K562 (cell line): ENCODE results near the gene NPIPB2.

Source experiments
- CTCF ChIP-seq, 3 experiments: IDR thresholded peaks in 2 of 3; conservative IDR thresholded peaks in 1 of 3; 2 replicates each; pipeline ENCODE4 v1.5.1; 2011 to 2012; ENCODE audit warnings: low read length in 3 of 3, mild to moderate bottlenecking in 3 of 3, control low read depth in 2 of 3, improper control_type of control experiment in 1 of 3, inconsistent platforms in 1 of 3, low read depth in 1 of 3, mixed read lengths in 1 of 3, moderate library complexity in 1 of 3; ENCODE audit not compliant: insufficient read depth in 2 of 3
- EP300 ChIP-seq: IDR thresholded peaks from 2 replicates; pipeline ENCODE4 v1.6.1; 2012; ENCODE audit warnings: low read length, improper control_type of control experiment
- ESRRA ChIP-seq: fragments of 450-650 bp; IDR thresholded peaks from 2 replicates; pipeline ENCODE4 v1.6.1; 2014; ENCODE audit warnings: low read depth, mild to moderate bottlenecking, moderate library complexity, borderline replicate concordance
- JUN ChIP-seq, 2 experiments: sonication (generic) in 1 of 2; formaldehyde crosslinking in 1 of 2; IDR thresholded peaks; 2 replicates each; pipeline versions ENCODE4 v1.6.1 to v1.8.0; 2012 to 2022; ENCODE audit warnings: borderline replicate concordance in 2 of 2, mild to moderate bottlenecking in 2 of 2, improper control_type of control experiment in 1 of 2, low read depth in 1 of 2, low read length in 1 of 2, missing genetic modification reagents in 1 of 2
- NCOA1 ChIP-seq: fragments of 450-650 bp; IDR thresholded peaks from 2 replicates; pipeline ENCODE4 v1.6.1; 2016; ENCODE audit warnings: low read depth
- PHF8 ChIP-seq: fragments of 200-600 bp; sonication (generic); IDR thresholded peaks from 2 replicates; pipeline ENCODE4 v1.6.1; 2012; ENCODE audit warnings: mixed run types, mild to moderate bottlenecking, inconsistent platforms, low read length, moderate library complexity, borderline replicate concordance
- USF2 ChIP-seq: sonication (generic); formaldehyde crosslinking; IDR thresholded peaks from 2 replicates; pipeline ENCODE4 v1.5.0; 2020; ENCODE audit warnings: missing genetic modification reagents

- TF ChIP-seq CTCF (IDR thresholded peaks at IDR 0.05 in 2 of 3, conservative IDR thresholded peaks at IDR 0.05 in 1 of 3; ENCODE audit: insufficient read depth in 2 of 3, low read depth in 1 of 3, low read length in 3 of 3): no peak
- TF ChIP-seq USF2 (CRISPR knock-in tag): no peak
- no peak for TF ChIP-seq ESRRA
- no peak for TF ChIP-seq PHF8
- TF ChIP-seq EP300: no peak
- no peak for TF ChIP-seq NCOA1
- no peak for TF ChIP-seq JUN (IDR thresholded peaks at IDR 0.05; ENCODE audit: borderline replicate concordance, low read depth, low read length)
- TF ChIP-seq JUN (CRISPR knock-in tag; IDR thresholded peaks at IDR 0.05; ENCODE audit: borderline replicate concordance): no peak
These were observed 57.8 kb downstream of the NPIPB2 start for GRCh38 chr16:11884035-11884434.
